Erythroblast (primary cell): ENCODE results near the gene PTK6.

Experiments
- DNase-seq, 2 experiments: peaks; one replicate each; lab custom pipeline; 2025; lab: John Stamatoyannopoulos, UW
- GATA1 ChIP-seq: IDR thresholded peaks from 2 replicates; pipeline ENCODE4 v1.6.1; 2011; ENCODE audit warnings: low read depth, mild to moderate bottlenecking, control low read depth, low read length, moderate library complexity
- POLR2A ChIP-seq: IDR thresholded peaks from 2 replicates; pipeline ENCODE4 v1.6.1; 2011; ENCODE audit warnings: mild to moderate bottlenecking, low read length

Gene PTK6

GRCh38 chr20:63536997-63537524 is at the start of gene PTK6:
TSS of gene PTK6 (minus strand) at chr20:63537376. CDS start at chr20:63537314, 62 bp downstream.
- no peak for DNase-seq
- TF ChIP-seq GATA1 = no peak
- TF ChIP-seq POLR2A = no peak

- no peak for DNase-seq
Observed at GRCh38 chr20:63586797-63587196, 49.6 kb upstream of the PTK6 start.

GRCh38 chr20:63585616-63586565 is 48.7 kb upstream of the PTK6 start:
- DNase-seq = no peak
- TF ChIP-seq GATA1 (no peak), POLR2A (no peak)

More at GRCh38 chr20:63586797-63587196, 49.6 kb upstream of the PTK6 start:
- TF ChIP-seq GATA1 = no peak
- no peak for TF ChIP-seq POLR2A

- no peak for DNase-seq
- TF ChIP-seq POLR2A (no peak), GATA1 (no peak)
Observed at GRCh38 chr20:63582382-63583063, 45.3 kb upstream of the PTK6 start.

- DNase-seq = peak in 1 of 2 experiments; percentile 39
- no peak for TF ChIP-seq GATA1
- no peak for TF ChIP-seq POLR2A
Observed at GRCh38 chr20:63580796-63581461, 43.8 kb upstream of the PTK6 start.

- TF ChIP-seq POLR2A = no peak
- TF ChIP-seq GATA1 = no peak
- no peak for DNase-seq
Observed at GRCh38 chr20:63579017-63579694, 42.0 kb upstream of the PTK6 start.

- DNase-seq = no peak
- TF ChIP-seq POLR2A (no peak), GATA1 (no peak)
Observed at GRCh38 chr20:63578224-63579016, 41.2 kb upstream of the PTK6 start.

- TF ChIP-seq POLR2A = no peak
- TF ChIP-seq GATA1 = no peak
- DNase-seq = no peak
Observed at GRCh38 chr20:63577317-63577894, 40.2 kb upstream of the PTK6 start.

GRCh38 chr20:63576311-63576710 is 39.1 kb upstream of the PTK6 start:
- DNase-seq = no peak
- no peak for TF ChIP-seq POLR2A
- no peak for TF ChIP-seq GATA1

GRCh38 chr20:63574829-63575743 is 37.9 kb upstream of the PTK6 start:
- TF ChIP-seq GATA1 (no peak), POLR2A (no peak)
- no peak for DNase-seq

GRCh38 chr20:63574156-63574828 is 37.1 kb upstream of the PTK6 start, which contains the start of gene HELZ2:
TSS of gene HELZ2 (minus strand) at chr20:63574239. CDS start at chr20:63572385, 1,854 bp downstream.
- peak; percentile 62 to 81 for DNase-seq
- TF ChIP-seq GATA1 (no peak), POLR2A (no peak)
